OCI-LY1 (cell line): ENCODE data around the gene TBC1D3.
"Not testable (repeated sequence)": the region's sequence is repeated elsewhere in the genome, so short reads cannot be mapped to it uniquely, and the experiment has no call there.

ENCODE experiments used
- H2AFZ ChIP-seq: fragments of 200-600 bp; sonication (generic), shearing (Covaris generic); 2 replicates; pipeline ENCODE4 v1.6.0; 2014; ENCODE audit warnings: antibody characterized with exemption, mild to moderate bottlenecking, low read length
- H3F3A ChIP-seq: fragments of 200-600 bp; sonication (generic), shearing (Covaris generic); 2 replicates; pipeline ENCODE4 v1.6.0; 2014; ENCODE audit warnings: mild to moderate bottlenecking, antibody characterized with exemption, low read length, moderate library complexity; ENCODE audit not compliant: insufficient read depth
- H3K27ac ChIP-seq: fragments of 200-600 bp; sonication (generic); 2 replicates; pipeline ENCODE4 v1.5.1; 2014; ENCODE audit warnings: low read length, mixed run types, mild to moderate bottlenecking, low read depth; ENCODE audit not compliant: poor library complexity, severe bottlenecking
- H3K27me3 ChIP-seq: fragments of 200-600 bp; sonication (generic); 2 replicates; pipeline ENCODE4 v1.6.0; 2014; ENCODE audit warnings: antibody characterized with exemption, mild to moderate bottlenecking, low read length, moderate library complexity; ENCODE audit not compliant: insufficient read depth
- H3K36me3 ChIP-seq: fragments of 200-600 bp; sonication (generic); 2 replicates; pipeline ENCODE4 v1.6.1; 2014; ENCODE audit warnings: mild to moderate bottlenecking, antibody characterized with exemption, low read length, moderate library complexity, mixed read lengths; ENCODE audit not compliant: insufficient read depth
- H3K4me1 ChIP-seq: fragments of 200-600 bp; sonication (generic); 2 replicates; pipeline ENCODE4 v1.5.1; 2014; ENCODE audit warnings: mild to moderate bottlenecking, low read length, moderate library complexity; ENCODE audit not compliant: insufficient read depth, severe bottlenecking
- H3K4me2 ChIP-seq: fragments of 200-600 bp; sonication (generic), shearing (Covaris generic); 2 replicates; pipeline ENCODE4 v1.6.1; 2014; ENCODE audit warnings: low read length
- H3K4me3 ChIP-seq: fragments of 200-600 bp; sonication (generic); 2 replicates; pipeline ENCODE4 v1.5.1; 2014; ENCODE audit warnings: low read length, low read depth, mild to moderate bottlenecking, mixed read lengths; ENCODE audit not compliant: poor library complexity, severe bottlenecking
- H3K79me2 ChIP-seq: fragments of 200-600 bp; shearing (Covaris generic); 2 replicates; pipeline ENCODE4 v1.6.1; 2016; ENCODE audit warnings: mixed run types, low read length, mixed read lengths; ENCODE audit not compliant: insufficient read depth
- H3K9ac ChIP-seq: fragments of 200-600 bp; sonication (generic), shearing (Covaris generic); 2 replicates; pipeline ENCODE4 v1.6.1; 2014; ENCODE audit warnings: mild to moderate bottlenecking, low read length, mixed read lengths
- H3K9me2 ChIP-seq: fragments of 200-600 bp; sonication (generic), shearing (Covaris generic); 2 replicates; pipeline ENCODE4 v1.6.1; 2014; ENCODE audit warnings: low read depth, mild to moderate bottlenecking, low read length, mixed read lengths
- H3K9me3 ChIP-seq: fragments of 200-600 bp; shearing (Covaris generic); 2 replicates; pipeline ENCODE4 v1.6.1; 2014; ENCODE audit warnings: low read length, mixed read lengths
- H4K20me1 ChIP-seq: fragments of 200-600 bp; sonication (generic), shearing (Covaris generic); 2 replicates; pipeline ENCODE4 v1.6.0; 2016; ENCODE audit warnings: mild to moderate bottlenecking, low read length; ENCODE audit not compliant: insufficient read depth

Gene TBC1D3

GRCh38 chr17:38192455-38192854 is at the start of gene TBC1D3:
Gene TBC1D3, minus strand, starts transcription at chr17:38192555. Its CDS starts 1,526 bp downstream, at chr17:38191029.
- H3K79me2 ChIP-seq, H3K4me1 ChIP-seq, H3K4me3 ChIP-seq, H3K4me2 ChIP-seq, H4K20me1 ChIP-seq, H3K9ac ChIP-seq, H3K27ac ChIP-seq, H3K27me3 ChIP-seq, H3F3A ChIP-seq, H3K36me3 ChIP-seq, H3K9me2 ChIP-seq, H3K9me3 ChIP-seq, H2AFZ ChIP-seq: not testable (repeated sequence)

GRCh38 chr17:38232790-38233189 is 40.4 kb upstream of the TBC1D3 start:
- not testable (repeated sequence) for H2AFZ ChIP-seq, H3K9ac ChIP-seq, H3K27me3 ChIP-seq

GRCh38 chr17:38225844-38226495 is 33.6 kb upstream of the TBC1D3 start:
- H3K9me3 ChIP-seq, H3K27me3 ChIP-seq, H3K4me2 ChIP-seq, H3K27ac ChIP-seq, H3K4me1 ChIP-seq, H3K36me3 ChIP-seq, H2AFZ ChIP-seq, H3F3A ChIP-seq, H3K4me3 ChIP-seq, H3K9ac ChIP-seq, H4K20me1 ChIP-seq, H3K9me2 ChIP-seq, H3K79me2 ChIP-seq: not testable (repeated sequence)

More at GRCh38 chr17:38232790-38233189, 40.4 kb upstream of the TBC1D3 start:
- H3K4me2 ChIP-seq, H3K4me1 ChIP-seq, H3K36me3 ChIP-seq, H3K9me2 ChIP-seq, H3K27ac ChIP-seq, H3K4me3 ChIP-seq, H3K79me2 ChIP-seq, H3K9me3 ChIP-seq, H3F3A ChIP-seq, H4K20me1 ChIP-seq: not testable (repeated sequence)

- not testable (repeated sequence) for H3K4me1 ChIP-seq, H3K36me3 ChIP-seq, H3K27ac ChIP-seq, H3K9ac ChIP-seq, H4K20me1 ChIP-seq, H3K4me3 ChIP-seq, H3K27me3 ChIP-seq, H2AFZ ChIP-seq, H3K9me2 ChIP-seq, H3F3A ChIP-seq, H3K4me2 ChIP-seq, H3K9me3 ChIP-seq, H3K79me2 ChIP-seq
Observed at GRCh38 chr17:38220867-38221266, 28.5 kb upstream of the TBC1D3 start.

- H3K4me2 ChIP-seq, H3K79me2 ChIP-seq, H3F3A ChIP-seq, H3K9me3 ChIP-seq, H3K36me3 ChIP-seq, H4K20me1 ChIP-seq, H3K9ac ChIP-seq, H3K4me3 ChIP-seq, H3K27ac ChIP-seq, H3K9me2 ChIP-seq, H2AFZ ChIP-seq, H3K27me3 ChIP-seq, H3K4me1 ChIP-seq: not testable (repeated sequence)
Observed at GRCh38 chr17:38200271-38200670, 7.9 kb upstream of the TBC1D3 start.

- H3K79me2 ChIP-seq, H4K20me1 ChIP-seq, H3F3A ChIP-seq, H3K9me3 ChIP-seq, H3K9me2 ChIP-seq, H3K4me2 ChIP-seq, H3K36me3 ChIP-seq, H3K27me3 ChIP-seq, H3K4me3 ChIP-seq, H3K27ac ChIP-seq, H3K9ac ChIP-seq, H3K4me1 ChIP-seq, H2AFZ ChIP-seq: not testable (repeated sequence)
Observed at GRCh38 chr17:38134860-38135259, 57.5 kb downstream of the TBC1D3 start.
